Stimulated activated CD8-positive, alpha-beta memory T cell treated with anti-CD3 and anti-CD28 coated beads, Interleukin-2, amount 100 ng/mL, for 48 hours (primary cell): ENCODE results near the gene CASP10.
"Not testable (repeated sequence)": the region's sequence is repeated elsewhere in the genome, so short reads cannot be mapped to it uniquely, and the experiment has no call there.

Source experiments
- DNase-seq, 2 donors: peaks; one replicate each; pipeline ENCODE4 v3.0.0-alpha.2; 2020; ENCODE audit warnings: low read depth in 2 of 2

CASP10 gene

DNA sequence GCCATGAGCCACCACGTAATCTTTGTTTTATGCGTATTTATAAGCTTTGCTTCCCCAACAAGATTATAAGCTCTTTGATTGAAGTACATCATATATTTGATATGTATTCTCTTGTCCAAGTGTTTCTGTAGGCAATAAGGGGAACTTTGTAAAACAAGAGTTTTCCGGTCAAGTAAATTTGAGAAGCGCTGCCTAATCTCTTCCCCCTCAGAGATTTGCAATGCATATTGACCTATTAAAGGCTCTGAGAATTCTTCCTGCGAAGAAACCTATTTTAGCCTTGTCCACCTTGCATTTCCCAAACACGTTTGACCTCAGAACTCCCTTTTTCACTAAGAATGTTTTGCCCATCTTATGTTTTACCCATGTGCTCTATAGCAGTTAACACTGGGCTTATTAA is 26.9 kb upstream of the CASP10 start:
- no peak for DNase-seq

GRCh38 chr2:201156640-201157039 is 26.3 kb upstream of the CASP10 start:
- no peak for DNase-seq

GRCh38 chr2:201157694-201158093 is 25.2 kb upstream of the CASP10 start:
- no peak for DNase-seq

DNA sequence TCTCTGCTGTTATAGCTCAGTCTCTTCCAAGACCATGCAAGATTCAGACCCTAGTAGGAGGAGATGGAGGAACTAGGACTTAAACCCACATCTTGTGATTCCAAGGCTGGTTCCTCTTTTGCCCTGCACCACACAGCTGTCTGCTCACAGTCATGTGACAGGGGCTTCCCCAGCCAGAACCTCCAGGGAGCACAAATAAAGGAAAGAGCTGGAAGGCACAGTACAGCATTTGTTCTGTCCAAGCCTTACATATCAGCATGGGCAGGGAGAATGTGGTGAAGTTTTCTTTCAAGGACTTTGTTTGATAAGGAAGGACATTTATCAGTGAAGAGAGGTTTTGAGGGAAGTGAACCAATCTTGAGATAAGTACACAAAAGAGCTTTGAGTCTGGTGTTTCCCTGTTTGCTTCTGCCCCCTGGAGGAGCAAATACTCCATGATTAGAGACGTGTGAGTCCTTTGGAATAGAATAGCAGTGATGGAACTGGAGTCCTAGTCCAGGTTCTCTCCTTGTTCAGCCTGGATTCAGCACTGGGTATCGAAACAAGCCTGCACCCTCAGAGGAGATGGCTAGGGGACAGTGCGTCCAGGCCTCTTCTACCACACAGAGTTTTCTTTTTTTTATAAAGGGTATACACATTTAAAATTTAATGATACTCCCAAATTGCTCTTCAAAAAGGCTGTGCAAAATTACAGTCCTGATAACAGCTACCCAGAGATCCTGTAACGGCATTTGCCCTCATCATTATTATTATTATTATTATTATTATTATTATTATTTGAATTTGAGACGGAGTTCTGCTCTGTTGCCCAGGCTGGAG is 24.6 kb upstream of the CASP10 start:
- DNase-seq = no peak

GRCh38 chr2:201164166-201164565 is 18.8 kb upstream of the CASP10 start:
- DNase-seq = no peak

DNA sequence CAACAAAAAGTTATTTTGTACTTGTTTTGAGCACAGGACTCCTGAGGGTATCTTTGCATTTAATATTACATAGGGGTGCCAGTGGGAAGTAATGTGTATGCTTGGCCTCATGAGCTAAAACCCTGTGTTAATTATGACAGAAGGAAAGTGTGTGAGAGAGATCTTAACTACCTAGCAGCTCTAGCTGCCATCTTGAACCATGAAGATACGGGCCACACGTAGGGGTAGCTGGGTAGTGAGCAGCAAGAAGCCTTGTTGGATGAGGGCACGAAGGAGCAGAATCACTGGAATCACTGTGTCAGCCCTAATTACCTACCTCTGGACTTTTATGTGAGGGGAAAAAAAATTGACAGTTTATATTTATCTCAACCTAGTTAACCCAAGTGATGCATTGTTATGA is 15.4 kb upstream of the CASP10 start:
- no peak for DNase-seq

DNA sequence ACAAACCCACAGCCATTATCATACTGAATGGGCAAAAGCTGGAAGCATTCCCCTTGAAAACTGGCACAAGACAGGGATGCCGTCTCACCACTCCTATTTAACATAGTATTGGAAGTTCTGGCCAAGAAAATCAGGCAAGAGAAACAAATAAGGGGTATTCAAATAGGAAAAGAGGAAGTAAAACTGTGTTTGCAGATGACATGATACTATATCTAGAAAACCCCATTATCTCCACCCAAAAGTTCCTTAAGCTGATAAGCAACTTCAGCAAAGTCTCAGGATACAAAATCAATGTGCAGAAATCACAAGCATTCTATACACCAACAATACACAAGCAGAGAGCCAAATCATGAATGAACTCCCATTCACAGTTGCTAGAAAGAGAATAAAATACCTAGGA is 14.4 kb upstream of the CASP10 start:
- not testable (repeated sequence) for DNase-seq

- no peak for DNase-seq
Measured at GRCh38 chr2:201171259-201171814, 11.6 kb upstream of the CASP10 start.

- DNase-seq = no peak
Measured at GRCh38 chr2:201172279-201172678, 10.7 kb upstream of the CASP10 start.

DNA sequence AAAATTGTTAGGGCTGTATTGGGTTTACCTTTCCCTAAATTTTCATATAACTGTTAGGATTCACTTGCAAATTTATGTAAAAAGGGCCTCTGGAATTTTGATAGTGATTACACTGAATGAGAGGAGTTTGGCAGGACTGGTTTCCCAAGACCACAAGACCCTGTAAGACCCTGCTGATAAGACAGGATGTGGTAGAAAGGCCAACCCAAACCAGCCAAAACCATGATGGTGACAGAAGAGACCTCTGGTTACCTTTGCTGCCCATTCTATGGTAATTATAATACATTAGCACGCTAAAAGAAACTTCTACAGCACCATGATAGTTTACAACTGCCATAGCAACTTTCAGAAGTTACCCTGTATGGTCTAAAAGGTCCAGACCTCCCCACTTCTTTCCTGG is 8.3 kb upstream of the CASP10 start:
- no peak for DNase-seq

GRCh38 chr2:201176081-201176481 is 6.9 kb upstream of the CASP10 start:
- no peak for DNase-seq

DNA sequence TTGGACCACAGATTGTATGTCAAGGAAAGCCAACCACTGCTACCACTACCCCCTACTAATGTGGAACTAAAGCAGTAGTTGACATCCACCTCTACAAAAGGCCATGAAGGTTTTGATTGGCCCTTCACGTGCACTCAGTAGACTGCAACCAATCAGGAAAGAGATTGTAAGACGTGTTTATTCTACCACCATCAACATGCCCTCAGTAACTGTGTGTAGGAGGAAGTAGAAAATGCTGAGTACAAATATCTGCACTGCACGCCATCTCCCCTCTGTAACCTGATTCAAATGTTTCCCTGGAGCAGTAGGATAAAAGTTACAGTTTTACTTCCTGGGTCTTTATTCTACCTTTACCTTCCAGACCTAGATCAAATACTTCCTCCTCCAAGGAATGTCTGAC is 2.9 kb upstream of the CASP10 start:
- no peak for DNase-seq

DNA sequence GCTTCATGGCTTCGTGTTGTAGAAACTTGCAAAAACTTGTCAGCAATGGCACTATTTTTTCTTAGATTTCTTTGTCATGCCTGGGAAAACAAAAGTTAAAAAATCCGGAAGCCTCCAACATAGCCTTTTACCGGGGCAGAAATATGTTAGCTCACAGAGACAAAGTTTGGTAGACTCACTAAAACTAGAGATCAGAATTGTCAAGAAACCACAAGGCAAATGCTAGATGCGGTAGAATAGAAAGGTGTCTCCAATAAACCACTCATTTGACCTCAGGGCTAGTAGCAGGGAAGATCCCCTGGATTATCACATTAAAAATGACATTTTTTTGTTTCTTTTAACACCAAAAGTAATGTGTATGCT is 405 bp downstream of the CASP10 start:
- no peak for DNase-seq

- DNase-seq = not testable (repeated sequence)
Measured at GRCh38 chr2:201183835-201184234, 894 bp downstream of the CASP10 start.

- not testable (repeated sequence) for DNase-seq
Measured at GRCh38 chr2:201184248-201184647, 1.3 kb downstream of the CASP10 start.

GRCh38 chr2:201185863-201186262 is 2.9 kb downstream of the CASP10 start:
- DNase-seq = no peak

DNA sequence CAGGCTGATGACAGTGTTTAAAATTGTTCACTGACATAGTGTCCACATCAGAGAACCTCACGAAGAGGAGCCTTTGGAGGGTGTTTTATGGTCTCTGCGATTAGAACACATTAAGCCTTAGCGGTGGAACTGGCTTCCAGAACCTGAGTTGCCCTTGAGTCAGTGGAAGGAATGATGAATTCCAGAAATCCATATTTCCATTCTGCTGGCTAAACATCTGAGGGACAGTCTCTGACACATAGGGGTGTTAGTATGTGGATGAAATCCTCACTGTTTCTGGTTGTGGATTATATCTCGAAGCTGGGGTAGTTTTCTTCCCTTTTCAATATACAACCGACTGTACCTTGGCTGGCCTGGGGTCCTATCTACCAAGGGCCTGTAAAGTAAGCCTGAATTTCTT is 4.0 kb downstream of the CASP10 start:
- DNase-seq = no peak

GRCh38 chr2:201188449-201188848 is 5.5 kb downstream of the CASP10 start:
- no peak for DNase-seq

GRCh38 chr2:201191132-201191875 is 8.4 kb downstream of the CASP10 start:
- no peak for DNase-seq

- no peak for DNase-seq
Measured at GRCh38 chr2:201194097-201194496, 11.2 kb downstream of the CASP10 start.

DNA sequence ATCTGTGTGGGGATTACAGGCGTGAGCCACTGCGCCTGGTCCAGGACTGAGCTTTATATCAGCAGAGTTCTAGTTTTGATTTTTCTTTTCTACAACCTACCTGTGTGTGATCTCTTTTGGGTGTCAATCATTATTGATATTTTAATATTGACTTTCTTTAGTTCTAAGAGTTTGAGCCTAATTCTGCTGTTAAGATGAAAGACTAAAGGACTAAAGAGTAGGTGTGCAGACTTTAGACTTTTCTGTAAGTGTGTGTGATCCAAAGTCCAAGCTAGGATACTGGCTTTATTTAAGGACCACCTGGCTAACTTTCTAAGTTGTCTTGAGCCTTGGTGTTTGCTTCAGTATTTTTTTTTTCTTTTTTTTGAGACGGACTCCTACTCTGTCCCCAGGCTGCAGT is 12.4 kb downstream of the CASP10 start:
- DNase-seq = no peak

GRCh38 chr2:201196003-201196402 is 13.1 kb downstream of the CASP10 start:
- DNase-seq = no peak

- no peak for DNase-seq
Measured at GRCh38 chr2:201196803-201197202, 13.9 kb downstream of the CASP10 start.
